CD4-positive, alpha-beta T cell treated with Interleukin-10 for 1 hour (primary cell): ENCODE results near the gene LEKR1.
A peak's percentile ranks its signal among the peaks of the same experiment; 100 is the strongest.
"Not testable (repeated sequence)": the region's sequence is repeated elsewhere in the genome, so short reads cannot be mapped to it uniquely, and the experiment has no call there.

ENCODE experiments used
- DNase-seq: peaks from one replicate; pipeline ENCODE4 v3.0.0-alpha.2; 2020

LEKR1 gene

DNA sequence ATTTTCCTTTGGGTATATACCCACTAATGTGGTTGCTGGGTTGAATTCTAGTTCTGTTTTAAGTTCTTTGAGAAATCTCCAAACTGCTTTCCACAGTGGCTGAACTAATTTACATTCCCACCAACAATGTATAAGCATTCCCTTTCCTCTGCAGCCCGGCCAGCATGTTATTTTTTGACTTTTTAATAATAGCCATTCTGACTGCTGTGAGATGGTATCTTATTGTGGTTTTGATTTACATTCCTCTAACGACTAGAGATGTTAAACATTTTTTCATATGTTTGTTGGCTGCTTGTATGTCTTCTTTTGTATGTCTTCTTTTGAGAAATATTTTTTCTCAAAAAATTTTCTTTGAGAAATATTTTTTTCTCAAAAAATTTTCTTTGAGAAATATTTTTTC lies 84.7 kb downstream of the LEKR1 start:
- not testable (repeated sequence) for DNase-seq

DNA sequence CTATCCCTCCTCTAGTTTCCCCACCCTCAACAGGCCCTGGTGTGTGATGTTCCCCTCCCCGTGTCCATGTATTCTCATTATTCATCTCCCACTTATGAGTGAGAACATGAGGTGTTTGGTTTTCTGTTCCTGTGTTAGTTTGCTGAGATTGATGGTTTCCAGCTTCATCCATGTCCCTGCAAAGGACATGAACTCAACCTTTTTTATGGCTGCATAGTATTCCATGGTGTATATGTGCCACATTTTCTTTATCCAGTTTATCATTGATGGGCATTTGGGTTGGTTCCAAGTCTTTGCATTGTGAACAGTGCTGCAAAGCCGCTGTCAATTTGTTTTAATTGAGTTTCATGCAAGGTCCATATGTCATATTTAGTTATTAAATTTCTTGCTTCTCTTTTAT lies 88.1 kb downstream of the LEKR1 start:
- not testable (repeated sequence) for DNase-seq

DNA sequence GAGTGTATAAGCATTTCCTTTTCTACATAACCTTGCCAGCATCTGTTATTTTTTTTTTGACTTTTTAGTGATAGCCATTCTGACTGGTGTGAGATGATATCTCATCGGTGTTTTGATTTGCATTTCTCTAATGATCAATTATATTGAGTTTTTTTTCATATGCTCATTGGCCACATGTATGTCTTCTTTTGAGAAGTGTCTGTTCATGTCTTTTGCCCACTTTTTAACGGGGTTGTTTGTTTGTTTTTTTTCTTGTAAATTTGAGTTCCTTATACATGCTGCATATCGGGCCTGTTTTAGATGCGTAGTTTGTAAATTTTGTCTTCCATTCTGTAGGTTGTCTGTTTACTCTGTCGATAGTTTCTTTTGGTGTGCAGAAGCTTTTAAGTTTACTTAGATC lies 89.2 kb downstream of the LEKR1 start:
- no peak for DNase-seq

DNA sequence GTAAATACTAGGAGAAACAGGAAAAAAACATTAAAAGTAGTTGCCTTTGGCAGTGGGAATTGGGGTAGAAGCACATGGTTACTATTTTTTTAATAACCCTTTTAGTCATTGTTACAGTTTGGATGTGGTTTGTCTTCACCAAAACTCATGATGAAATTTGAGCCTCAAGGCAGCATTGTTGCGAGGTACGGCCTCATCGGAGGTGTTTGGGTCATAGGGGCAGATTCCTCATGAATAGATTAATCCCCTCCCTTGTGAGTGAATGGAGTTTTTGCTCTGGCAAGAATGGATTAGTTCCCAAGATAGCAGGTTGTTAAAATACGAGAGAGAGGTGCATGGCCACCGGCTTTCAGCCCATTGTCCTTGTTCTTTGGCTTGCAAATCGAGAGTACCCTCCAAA lies 92.6 kb downstream of the LEKR1 start:
- no peak for DNase-seq

DNA sequence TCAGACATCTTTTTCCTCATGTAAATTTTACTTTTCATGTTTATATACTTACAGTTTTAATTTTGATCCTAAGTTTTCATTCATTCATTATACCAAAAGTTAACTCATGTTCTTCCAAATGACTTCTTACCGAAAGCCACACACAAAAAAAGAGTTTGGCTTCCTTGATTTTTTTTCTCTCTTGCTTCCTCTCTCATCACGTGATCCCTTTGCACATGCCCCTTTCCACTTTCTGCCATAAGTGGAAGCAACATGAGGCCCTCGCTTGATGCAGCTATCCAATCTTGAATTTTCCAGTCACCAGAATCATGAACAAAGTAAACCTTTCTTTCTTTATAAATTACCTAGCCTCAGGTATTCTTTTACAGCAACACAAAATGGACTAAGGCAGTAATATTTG lies 93.7 kb downstream of the LEKR1 start:
- no peak for DNase-seq

DNA sequence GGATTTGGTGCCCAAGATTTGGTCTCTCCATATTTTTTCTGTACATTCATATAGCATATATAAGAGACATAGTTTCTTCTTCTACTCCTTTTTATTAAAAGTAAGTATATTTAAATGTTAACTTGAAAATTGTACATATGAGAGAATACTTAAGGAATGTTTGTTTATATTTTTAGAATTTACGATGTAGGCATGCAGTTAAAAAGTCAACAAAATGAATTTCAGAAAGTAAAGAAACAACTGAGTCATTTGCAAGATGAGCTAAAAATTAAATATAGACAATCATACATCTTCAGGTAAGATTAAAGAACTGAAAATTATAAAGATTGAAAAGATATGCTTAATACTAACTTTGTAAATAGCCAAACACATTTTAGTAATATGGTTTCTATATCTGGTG lies 94.2 kb downstream of the LEKR1 start:
- DNase-seq, result no peak

DNA sequence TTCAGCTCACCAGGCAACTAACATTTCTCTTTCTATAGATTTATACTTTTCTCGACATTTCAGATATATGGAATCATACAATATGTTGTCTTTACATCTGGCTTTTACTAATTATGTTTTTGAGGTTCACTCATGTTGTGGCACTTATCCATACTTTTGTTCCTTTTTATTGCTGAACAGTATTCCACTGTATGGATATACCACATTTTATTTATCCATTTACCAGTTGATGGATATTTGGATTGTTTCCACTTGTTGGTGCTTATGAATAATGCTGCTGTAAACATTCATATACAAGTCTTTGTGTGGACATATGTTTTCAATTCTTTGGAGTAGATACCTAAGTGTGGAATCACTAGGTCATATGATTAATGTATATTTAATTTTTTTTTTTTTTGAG lies 97.2 kb downstream of the LEKR1 start:
- no peak for DNase-seq

- no peak for DNase-seq
Measured at GRCh38 chr3:156938724-156939123, 112.6 kb downstream of the LEKR1 start.

DNA sequence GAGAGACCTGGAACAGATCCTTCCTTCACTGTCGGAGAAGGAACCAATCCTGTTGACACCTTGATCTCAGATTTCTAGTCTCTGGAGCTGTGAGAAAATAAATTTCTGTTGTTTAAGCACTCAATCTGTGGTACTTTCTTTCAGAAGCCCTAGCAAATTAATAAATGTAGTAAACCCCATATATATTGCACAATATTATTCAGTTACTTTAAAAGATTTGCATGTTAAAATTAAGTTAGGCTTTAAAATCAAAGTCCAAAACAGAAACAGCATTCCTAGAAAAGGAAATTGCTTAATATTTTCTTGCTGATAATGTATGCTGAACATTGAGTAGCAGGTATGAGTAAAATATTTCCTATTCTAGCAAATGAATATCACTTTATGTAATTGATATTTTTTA lies 113.2 kb downstream of the LEKR1 start:
- no peak for DNase-seq

DNA sequence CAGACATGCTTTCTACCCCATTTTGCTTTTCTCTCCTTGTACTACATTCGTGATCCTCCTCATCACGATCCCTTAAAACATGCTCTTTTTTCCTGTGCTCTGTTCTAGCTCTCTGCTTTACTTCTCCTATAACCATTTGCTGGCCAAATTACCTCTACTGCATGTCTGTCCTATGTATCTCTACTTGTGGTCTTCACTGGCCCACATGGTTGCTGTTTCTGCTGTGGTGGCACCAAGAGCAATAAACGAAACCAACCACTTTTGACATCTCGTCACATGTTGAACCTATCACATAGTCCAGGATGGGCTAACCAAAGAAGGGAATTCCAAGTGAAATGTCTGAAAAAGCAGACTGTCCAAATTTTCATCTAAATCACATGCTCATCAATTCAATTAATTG lies 115.2 kb downstream of the LEKR1 start:
- DNase-seq, result no peak

- no peak for DNase-seq
Measured at GRCh38 chr3:156948402-156949210, 122.5 kb downstream of the LEKR1 start.

- no peak for DNase-seq
Measured at GRCh38 chr3:156952011-156952410, 125.9 kb downstream of the LEKR1 start.

DNA sequence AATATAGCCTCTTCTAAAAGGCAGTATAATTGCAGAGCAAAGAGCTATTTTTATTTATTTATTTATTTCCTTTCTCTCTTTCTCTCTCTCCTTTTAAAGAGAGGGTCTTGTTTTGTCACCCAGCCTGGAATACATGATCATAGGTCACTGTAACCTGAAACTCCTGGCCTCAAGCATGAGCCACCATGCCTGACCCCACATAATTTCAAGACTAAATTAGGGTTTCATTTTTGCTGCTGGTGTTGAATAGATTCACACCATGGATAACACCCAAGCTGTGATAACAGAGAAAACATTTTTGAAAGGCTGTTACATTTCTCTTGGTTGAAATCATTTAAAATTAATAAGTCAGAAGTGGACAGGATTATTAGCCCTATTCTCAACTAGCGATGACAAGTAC lies 131.6 kb downstream of the LEKR1 start:
- DNase-seq, result no peak

GRCh38 chr3:156963096-156963495 lies 136.9 kb downstream of the LEKR1 start:
- DNase-seq, result no peak

- no peak for DNase-seq
Measured at GRCh38 chr3:156964577-156964976, 138.4 kb downstream of the LEKR1 start.

- not testable (repeated sequence) for DNase-seq
Measured at GRCh38 chr3:156966349-156966748, 140.2 kb downstream of the LEKR1 start.

DNA sequence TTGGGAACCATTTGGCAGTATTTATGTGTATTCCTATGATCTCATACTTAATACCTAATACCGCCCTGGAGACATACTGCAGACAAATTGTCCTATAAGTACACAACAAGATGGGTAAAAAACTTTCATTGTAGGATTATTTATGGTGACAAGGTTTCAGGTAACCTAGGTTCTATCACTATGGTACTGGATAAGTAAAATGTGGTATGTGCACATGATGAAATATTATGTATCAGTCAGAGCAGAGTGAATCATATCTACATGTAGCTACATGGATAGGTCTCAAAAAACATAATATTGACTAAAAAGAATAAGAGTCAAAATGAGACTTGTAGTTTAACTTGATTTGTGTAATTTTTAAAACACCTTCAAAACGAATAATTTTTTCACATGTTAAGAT lies 147.8 kb downstream of the LEKR1 start:
- no peak for DNase-seq

- no peak for DNase-seq
Measured at GRCh38 chr3:156974931-156975330, 148.8 kb downstream of the LEKR1 start.

GRCh38 chr3:156975721-156976120 lies 149.6 kb downstream of the LEKR1 start:
- no peak for DNase-seq

DNA sequence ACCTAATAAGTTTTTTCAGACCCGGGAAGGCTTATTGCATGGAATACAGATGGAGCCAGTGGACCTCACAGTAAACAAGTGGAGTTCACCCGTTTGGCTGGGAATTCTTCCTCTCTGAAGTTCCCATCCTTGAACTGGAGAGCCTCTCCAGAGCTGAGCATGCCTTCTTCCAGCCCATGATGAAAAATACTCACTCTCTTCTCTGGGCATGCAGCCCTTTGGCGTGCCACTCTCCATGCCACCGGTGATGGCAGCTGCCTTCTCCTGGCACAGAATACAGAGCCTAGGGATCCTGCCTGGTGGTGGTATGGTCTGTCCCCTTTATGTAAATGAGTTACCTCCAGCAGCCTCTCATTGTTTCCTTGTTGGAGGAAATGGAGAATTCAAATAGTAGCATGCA lies 150.8 kb downstream of the LEKR1 start:
- DNase-seq, result no peak

DNA sequence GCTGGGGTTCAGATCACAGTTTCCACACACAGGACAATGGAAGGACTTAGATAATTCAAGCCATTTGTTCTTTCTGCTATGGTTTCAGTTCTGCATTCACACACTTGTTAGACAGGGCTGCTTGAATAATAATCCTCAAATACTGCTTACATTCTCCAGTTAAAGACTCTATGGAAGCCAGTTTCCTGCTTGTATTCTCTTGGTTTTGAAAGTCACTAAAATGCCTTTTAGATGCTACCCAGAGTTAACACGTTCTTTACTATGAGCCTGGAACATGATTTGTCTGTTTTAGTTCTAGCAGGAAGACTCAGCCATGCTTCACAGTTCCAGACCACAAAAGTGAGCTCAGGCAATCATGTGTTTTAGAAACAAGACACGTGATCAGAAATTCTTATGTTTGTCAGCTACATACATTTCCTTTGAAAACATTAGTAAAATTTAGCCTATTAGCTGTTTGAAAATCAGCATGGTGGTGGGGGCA lies 152.4 kb downstream of the LEKR1 start:
- DNase-seq, result peak; percentile 13

GRCh38 chr3:156981005-156981404 lies 154.9 kb downstream of the LEKR1 start:
- no peak for DNase-seq

DNA sequence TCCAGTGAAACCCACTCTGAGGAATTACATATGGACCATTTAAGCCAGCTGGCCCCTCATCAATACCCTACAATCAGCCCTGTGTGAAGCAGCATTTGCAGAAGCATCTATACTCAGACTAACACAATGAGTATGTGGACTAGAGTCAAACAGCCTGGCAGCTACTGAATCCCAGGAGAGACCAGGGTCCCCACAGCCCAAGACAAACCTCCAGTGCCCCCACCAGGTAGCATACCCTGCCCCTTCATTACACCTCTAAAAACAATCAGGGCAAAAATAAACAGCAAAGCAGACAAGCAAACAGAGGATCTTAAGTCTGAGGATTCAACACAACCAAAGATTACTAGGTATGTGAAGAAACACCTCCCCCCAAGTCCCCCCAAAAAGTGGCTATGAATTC lies 157.4 kb downstream of the LEKR1 start:
- no peak for DNase-seq

DNA sequence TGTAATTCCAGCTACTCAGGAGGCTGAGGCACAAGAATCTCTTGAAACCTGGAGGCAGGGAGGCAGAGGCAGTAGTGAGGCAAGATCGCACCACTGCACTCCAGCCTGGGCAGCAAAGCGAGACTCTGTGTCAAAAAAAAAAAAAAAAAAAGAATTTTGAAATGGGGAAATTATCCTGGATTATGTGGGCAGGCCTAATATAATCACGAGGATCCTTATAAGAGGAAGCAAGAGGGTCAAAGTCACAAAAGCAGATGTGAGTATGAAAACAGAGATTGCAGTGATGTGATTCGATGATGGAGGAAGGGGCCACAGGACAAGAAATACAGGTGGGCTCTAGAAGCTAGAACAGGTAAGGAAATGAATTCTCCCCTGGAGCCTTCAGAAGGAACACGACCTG lies 159.6 kb downstream of the LEKR1 start:
- DNase-seq, result no peak

GRCh38 chr3:156987946-156988345 lies 161.8 kb downstream of the LEKR1 start:
- DNase-seq, result no peak
